HepG2 (cell line): ENCODE results near the gene KIF13A. TPM values are rescaled to one million over a fixed set of nuclear protein-coding genes. Genes with fewer than 3 reads are reported as not detected.

ENCODE experiments used
- ARID2 ChIP-seq: sonication (generic); formaldehyde crosslinking; IDR thresholded peaks from 2 replicates; pipeline ENCODE4 v1.8.1; 2022; ENCODE audit warnings: mild to moderate bottlenecking, missing genetic modification reagents, borderline replicate concordance
- CEBPB ChIP-seq: IDR thresholded peaks from 2 replicates; pipeline ENCODE4 v1.6.1; 2011; ENCODE audit warnings: low read depth, low read length, improper control_type of control experiment, borderline replicate concordance
- CENPX ChIP-seq: sonication (generic); formaldehyde crosslinking; IDR thresholded peaks from 2 replicates; pipeline ENCODE4 v1.9.0; 2021; ENCODE audit warnings: mild to moderate bottlenecking, missing genetic modification reagents, moderate library complexity
- FOXM1 ChIP-seq: sonication (generic); formaldehyde crosslinking; IDR thresholded peaks from 2 replicates; pipeline ENCODE4 v1.5.0; 2020; ENCODE audit warnings: missing genetic modification reagents
- FOXO1 ChIP-seq: sonication (generic); formaldehyde crosslinking; IDR thresholded peaks from 2 replicates; pipeline ENCODE4 v1.4.0; 2020; ENCODE audit warnings: missing genetic modification reagents
- MAFF ChIP-seq: IDR thresholded peaks from 2 replicates; pipeline ENCODE4 v1.6.1; 2011; ENCODE audit warnings: low read depth, low read length, improper control_type of control experiment
- MAFG ChIP-seq: sonication (generic); formaldehyde crosslinking; IDR thresholded peaks from 2 replicates; pipeline ENCODE4 v1.5.1; 2020; ENCODE audit warnings: mild to moderate bottlenecking, missing genetic modification reagents
- MZF1 ChIP-seq: sonication (generic); formaldehyde crosslinking; IDR thresholded peaks from 2 replicates; pipeline ENCODE4 v1.8.1; 2023; ENCODE audit warnings: mild to moderate bottlenecking, missing genetic modification reagents, borderline replicate concordance
- NFYC ChIP-seq: IDR thresholded peaks from 2 replicates; pipeline ENCODE4 v1.6.1; 2016; ENCODE audit warnings: missing genetic modification reagents, missing compliant biosample characterization
- POLR2AphosphoS2 ChIP-seq: IDR thresholded peaks from 2 replicates; pipeline ENCODE4 v1.6.1; 2011; ENCODE audit warnings: low read depth, low read length, improper control_type of control experiment
- PTBP1 ChIP-seq: fragments of 200-400 bp; formaldehyde crosslinking; IDR thresholded peaks from 2 replicates; pipeline ENCODE4 v1.6.1; 2018; ENCODE audit warnings: low read length, low read depth; ENCODE audit not compliant: poor library complexity, severe bottlenecking
- TMF1 ChIP-seq: sonication (generic); formaldehyde crosslinking; IDR thresholded peaks from 2 replicates; pipeline ENCODE4 v1.8.1; 2022; ENCODE audit warnings: low read depth, missing genetic modification reagents
- TP53 ChIP-seq: sonication (generic); formaldehyde crosslinking; conservative IDR thresholded peaks from 2 replicates; pipeline ENCODE4 v1.4.0; 2020; ENCODE audit warnings: missing genetic modification reagents
- ZNF558 ChIP-seq: sonication (generic); formaldehyde crosslinking; IDR thresholded peaks from 2 replicates; pipeline ENCODE4 v1.9.0; 2022; ENCODE audit warnings: mild to moderate bottlenecking, missing genetic modification reagents, borderline replicate concordance
- ZNF564 ChIP-seq: sonication (generic); formaldehyde crosslinking; IDR thresholded peaks from 2 replicates; pipeline ENCODE4 v1.8.1; 2023; ENCODE audit warnings: mild to moderate bottlenecking, missing genetic modification reagents
- ZNF567 ChIP-seq: sonication (generic); formaldehyde crosslinking; IDR thresholded peaks from 2 replicates; pipeline ENCODE4 v1.8.1; 2023; ENCODE audit warnings: mild to moderate bottlenecking, missing genetic modification reagents, borderline replicate concordance
- polyA plus RNA-seq, 8 experiments: library from polyadenylated mRNA; depleted of rRNA in 3 of 8; stranded (reverse) in 7 of 8; unstranded in 1 of 8; fragments of >200 nt; fragmentation: Illumina TruSeq in 4 of 8; extraction: Trizol in 4 of 8; gene quantifications; 2 replicates each; pipeline versions ENCODE4 v1.2.1 to v1.2.3, GENCODE V29; 2011 to 2016; ENCODE audit warnings: low read depth in 4 of 8, missing spikeins in 1 of 8, mixed read lengths in 1 of 8; ENCODE audit not compliant: insufficient read depth in 1 of 8
- total RNA-seq, 5 experiments: library from RNA; depleted of rRNA; stranded (reverse); fragments of >200 nt; fragmentation: Illumina TruSeq; extraction: Trizol; gene quantifications; 2 replicates each; pipeline ENCODE4 v1.2.3, GENCODE V29; 2016; ENCODE audit warnings: low read depth in 1 of 5
- TF ChIP-seq, protein P1 (sequence below): sonication (generic); formaldehyde crosslinking; IDR thresholded peaks from 2 replicates; pipeline ENCODE4 v1.5.1; 2020; ENCODE audit warnings: mild to moderate bottlenecking, missing genetic modification reagents, moderate library complexity
- TF ChIP-seq, protein P2 (sequence below), 2 experiments: sonication (generic) in 1 of 2; formaldehyde crosslinking in 1 of 2; IDR thresholded peaks; 2 replicates each; pipeline versions ENCODE4 v1.5.1 to v1.6.1; 2011 to 2020; ENCODE audit warnings: borderline replicate concordance in 1 of 2, low read depth in 1 of 2, low read length in 1 of 2, mild to moderate bottlenecking in 1 of 2, missing genetic modification reagents in 1 of 2, moderate library complexity in 1 of 2
- TF ChIP-seq, protein P3 (sequence below): sonication (generic); formaldehyde crosslinking; IDR thresholded peaks from 2 replicates; pipeline ENCODE4 v1.4.0; 2020; ENCODE audit warnings: mild to moderate bottlenecking, low read depth, missing genetic modification reagents
- TF ChIP-seq, protein P4 (sequence below): sonication (generic); formaldehyde crosslinking; IDR thresholded peaks from 2 replicates; pipeline ENCODE4 v1.8.1; 2023; ENCODE audit warnings: missing genetic modification reagents, mild to moderate bottlenecking, borderline replicate concordance
- TF ChIP-seq, protein P5 (sequence below): sonication (generic); formaldehyde crosslinking; conservative IDR thresholded peaks from 2 replicates; pipeline ENCODE4 v1.4.0; 2020; ENCODE audit warnings: missing genetic modification reagents
- TF ChIP-seq, protein P6 (sequence below): sonication (generic); formaldehyde crosslinking; IDR thresholded peaks from 2 replicates; pipeline ENCODE4 v1.4.0; 2020; ENCODE audit warnings: mild to moderate bottlenecking, missing genetic modification reagents

KIF13A gene
- total and polyA plus RNA-seq, 2 of the 13 experiments (the other 11 are each of a cell fraction or from before 2014, with no cell fraction given): 21.1 to 37.2 TPM

DNA sequence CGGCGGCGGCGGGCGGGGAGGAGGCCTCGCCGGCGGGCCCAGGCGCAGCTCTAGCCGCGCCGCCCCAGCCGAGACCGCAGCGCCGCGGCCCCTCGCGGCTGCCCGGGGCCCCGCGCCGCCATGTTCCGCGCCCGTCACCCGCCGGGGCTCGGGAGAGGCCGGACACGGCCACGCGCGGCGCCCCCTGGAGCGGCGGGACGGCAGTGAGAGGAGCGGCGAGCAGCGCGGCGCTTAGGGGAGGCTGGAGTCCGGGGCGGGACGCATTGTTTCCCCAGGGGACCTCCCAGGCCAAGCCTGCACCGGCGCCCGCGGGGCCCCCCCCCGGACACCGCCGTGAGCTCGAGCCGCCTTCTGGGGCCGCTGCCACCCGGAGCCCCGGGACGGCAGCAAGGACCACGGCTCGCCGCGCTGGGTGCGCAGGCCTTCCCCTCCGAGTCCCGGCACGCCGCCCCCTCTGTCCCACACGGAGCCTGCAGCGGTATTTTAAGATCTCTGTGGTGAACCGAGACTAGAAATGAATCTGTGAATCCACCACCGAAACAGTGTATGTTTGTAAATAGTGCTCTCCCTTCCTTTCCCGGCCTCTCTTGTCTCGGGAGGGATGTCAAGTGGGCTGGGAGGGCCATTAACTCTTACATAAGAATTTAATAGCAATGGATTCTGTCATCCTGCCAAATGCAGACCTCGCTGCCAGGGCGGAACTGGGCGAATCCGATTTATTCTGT lies 424 bp upstream of the KIF13A start (continued):
- TF ChIP-seq, protein P1, sequence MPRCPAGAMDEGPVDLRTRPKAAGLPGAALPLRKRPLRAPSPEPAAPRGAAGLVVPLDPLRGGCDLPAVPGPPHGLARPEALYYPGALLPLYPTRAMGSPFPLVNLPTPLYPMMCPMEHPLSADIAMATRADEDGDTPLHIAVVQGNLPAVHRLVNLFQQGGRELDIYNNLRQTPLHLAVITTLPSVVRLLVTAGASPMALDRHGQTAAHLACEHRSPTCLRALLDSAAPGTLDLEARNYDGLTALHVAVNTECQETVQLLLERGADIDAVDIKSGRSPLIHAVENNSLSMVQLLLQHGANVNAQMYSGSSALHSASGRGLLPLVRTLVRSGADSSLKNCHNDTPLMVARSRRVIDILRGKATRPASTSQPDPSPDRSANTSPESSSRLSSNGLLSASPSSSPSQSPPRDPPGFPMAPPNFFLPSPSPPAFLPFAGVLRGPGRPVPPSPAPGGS (CRISPR knock-in tag): no peak
- TF ChIP-seq ARID2 (no peak), TP53 (no peak), POLR2AphosphoS2 (no peak), MAFF (no peak), FOXO1 (CRISPR knock-in tag) (no peak), MAFG (CRISPR knock-in tag) (no peak), CEBPB (no peak), ZNF558 (CRISPR knock-in tag) (peak; percentile 65; the same call in 1 of the 2 replicates), FOXM1 (CRISPR knock-in tag) (no peak), PTBP1 (no peak), CENPX (no peak), ZNF567 (0 out of 2 replicates have a peak, but pooled peaks have one; percentile 66), TMF1 (CRISPR knock-in tag) (0 out of 2 replicates have a peak, but pooled peaks have one; percentile 63), ZNF564 (CRISPR knock-in tag) (no peak), NFYC (CRISPR knock-in tag) (no peak), MZF1 (CRISPR knock-in tag) (no peak)
- TF ChIP-seq, protein P2, sequence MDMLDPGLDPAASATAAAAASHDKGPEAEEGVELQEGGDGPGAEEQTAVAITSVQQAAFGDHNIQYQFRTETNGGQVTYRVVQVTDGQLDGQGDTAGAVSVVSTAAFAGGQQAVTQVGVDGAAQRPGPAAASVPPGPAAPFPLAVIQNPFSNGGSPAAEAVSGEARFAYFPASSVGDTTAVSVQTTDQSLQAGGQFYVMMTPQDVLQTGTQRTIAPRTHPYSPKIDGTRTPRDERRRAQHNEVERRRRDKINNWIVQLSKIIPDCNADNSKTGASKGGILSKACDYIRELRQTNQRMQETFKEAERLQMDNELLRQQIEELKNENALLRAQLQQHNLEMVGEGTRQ (IDR thresholded peaks at IDR 0.05; ENCODE audit: low read depth, low read length): no peak
- TF ChIP-seq, protein P2 (CRISPR knock-in tag; IDR thresholded peaks at IDR 0.05; ENCODE audit: borderline replicate concordance): no peak
- TF ChIP-seq, protein P3, sequence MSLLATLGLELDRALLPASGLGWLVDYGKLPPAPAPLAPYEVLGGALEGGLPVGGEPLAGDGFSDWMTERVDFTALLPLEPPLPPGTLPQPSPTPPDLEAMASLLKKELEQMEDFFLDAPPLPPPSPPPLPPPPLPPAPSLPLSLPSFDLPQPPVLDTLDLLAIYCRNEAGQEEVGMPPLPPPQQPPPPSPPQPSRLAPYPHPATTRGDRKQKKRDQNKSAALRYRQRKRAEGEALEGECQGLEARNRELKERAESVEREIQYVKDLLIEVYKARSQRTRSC (CRISPR knock-in tag): peak; percentile 25; the same call in 1 of the 2 replicates
- TF ChIP-seq, protein P4, sequence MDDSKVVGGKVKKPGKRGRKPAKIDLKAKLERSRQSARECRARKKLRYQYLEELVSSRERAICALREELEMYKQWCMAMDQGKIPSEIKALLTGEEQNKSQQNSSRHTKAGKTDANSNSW (CRISPR knock-in tag): no peak
- TF ChIP-seq, protein P5, sequence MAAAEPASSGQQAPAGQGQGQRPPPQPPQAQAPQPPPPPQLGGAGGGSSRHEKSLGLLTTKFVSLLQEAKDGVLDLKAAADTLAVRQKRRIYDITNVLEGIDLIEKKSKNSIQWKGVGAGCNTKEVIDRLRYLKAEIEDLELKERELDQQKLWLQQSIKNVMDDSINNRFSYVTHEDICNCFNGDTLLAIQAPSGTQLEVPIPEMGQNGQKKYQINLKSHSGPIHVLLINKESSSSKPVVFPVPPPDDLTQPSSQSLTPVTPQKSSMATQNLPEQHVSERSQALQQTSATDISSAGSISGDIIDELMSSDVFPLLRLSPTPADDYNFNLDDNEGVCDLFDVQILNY (CRISPR knock-in tag): no peak; the same call in 1 of the 2 replicates
- TF ChIP-seq, protein P6, sequence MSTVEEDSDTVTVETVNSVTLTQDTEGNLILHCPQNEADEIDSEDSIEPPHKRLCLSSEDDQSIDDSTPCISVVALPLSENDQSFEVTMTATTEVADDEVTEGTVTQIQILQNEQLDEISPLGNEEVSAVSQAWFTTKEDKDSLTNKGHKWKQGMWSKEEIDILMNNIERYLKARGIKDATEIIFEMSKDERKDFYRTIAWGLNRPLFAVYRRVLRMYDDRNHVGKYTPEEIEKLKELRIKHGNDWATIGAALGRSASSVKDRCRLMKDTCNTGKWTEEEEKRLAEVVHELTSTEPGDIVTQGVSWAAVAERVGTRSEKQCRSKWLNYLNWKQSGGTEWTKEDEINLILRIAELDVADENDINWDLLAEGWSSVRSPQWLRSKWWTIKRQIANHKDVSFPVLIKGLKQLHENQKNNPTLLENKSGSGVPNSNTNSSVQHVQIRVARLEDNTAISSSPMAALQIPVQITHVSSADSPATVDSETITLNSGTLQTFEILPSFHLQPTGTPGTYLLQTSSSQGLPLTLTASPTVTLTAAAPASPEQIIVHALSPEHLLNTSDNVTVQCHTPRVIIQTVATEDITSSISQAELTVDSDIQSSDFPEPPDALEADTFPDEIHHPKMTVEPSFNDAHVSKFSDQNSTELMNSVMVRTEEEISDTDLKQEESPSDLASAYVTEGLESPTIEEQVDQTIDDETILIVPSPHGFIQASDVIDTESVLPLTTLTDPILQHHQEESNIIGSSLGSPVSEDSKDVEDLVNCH (CRISPR knock-in tag): no peak
